ENCODE results near the gene HNRNPC.
"Not testable (repeated sequence)": the region's sequence is repeated elsewhere in the genome, so short reads cannot be mapped to it uniquely, and the experiment has no call there.

Gene HNRNPC

DNA sequence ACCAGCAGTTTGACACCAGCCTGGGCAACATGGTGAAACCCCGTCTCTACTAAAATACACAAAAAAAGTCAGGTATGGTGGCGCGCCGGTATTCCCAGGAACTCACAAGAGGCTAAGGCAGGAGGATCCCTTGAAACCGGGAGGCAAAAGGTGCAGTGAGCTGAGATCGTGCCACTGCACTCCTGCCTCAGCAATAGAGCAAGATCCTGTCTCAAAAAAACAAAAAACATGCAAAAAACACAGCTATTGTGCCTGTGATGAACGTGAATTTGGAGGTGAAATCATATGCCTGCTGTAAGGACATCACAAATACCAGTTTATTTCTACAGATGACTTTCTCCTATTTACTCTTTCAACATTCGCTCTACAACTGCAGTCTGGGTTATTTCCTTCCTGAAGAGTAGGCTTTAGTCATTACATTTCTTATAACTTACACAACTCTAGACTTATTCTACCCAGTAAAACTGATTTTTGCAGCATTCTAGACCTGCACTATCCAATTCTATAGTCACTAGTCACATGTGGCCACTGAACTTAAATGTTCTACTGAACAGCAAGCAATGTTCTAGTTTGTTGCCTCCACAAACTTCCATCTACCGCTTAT, 48.3 kb downstream of the HNRNPC start:
- H3K4me3 ChIP-seq (ENCODE audit: low read depth, low read length): no peak overlapping the region
- TF ChIP-seq, protein P1, sequence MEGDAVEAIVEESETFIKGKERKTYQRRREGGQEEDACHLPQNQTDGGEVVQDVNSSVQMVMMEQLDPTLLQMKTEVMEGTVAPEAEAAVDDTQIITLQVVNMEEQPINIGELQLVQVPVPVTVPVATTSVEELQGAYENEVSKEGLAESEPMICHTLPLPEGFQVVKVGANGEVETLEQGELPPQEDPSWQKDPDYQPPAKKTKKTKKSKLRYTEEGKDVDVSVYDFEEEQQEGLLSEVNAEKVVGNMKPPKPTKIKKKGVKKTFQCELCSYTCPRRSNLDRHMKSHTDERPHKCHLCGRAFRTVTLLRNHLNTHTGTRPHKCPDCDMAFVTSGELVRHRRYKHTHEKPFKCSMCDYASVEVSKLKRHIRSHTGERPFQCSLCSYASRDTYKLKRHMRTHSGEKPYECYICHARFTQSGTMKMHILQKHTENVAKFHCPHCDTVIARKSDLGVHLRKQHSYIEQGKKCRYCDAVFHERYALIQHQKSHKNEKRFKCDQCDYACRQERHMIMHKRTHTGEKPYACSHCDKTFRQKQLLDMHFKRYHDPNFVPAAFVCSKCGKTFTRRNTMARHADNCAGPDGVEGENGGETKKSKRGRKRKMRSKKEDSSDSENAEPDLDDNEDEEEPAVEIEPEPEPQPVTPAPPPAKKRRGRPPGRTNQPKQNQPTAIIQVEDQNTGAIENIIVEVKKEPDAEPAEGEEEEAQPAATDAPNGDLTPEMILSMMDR (IDR thresholded peaks at IDR 0.05; ENCODE audit: low read depth, low read length, missing control alignments): no peak
- no peak for DNase-seq (ENCODE audit: low read depth)

DNA sequence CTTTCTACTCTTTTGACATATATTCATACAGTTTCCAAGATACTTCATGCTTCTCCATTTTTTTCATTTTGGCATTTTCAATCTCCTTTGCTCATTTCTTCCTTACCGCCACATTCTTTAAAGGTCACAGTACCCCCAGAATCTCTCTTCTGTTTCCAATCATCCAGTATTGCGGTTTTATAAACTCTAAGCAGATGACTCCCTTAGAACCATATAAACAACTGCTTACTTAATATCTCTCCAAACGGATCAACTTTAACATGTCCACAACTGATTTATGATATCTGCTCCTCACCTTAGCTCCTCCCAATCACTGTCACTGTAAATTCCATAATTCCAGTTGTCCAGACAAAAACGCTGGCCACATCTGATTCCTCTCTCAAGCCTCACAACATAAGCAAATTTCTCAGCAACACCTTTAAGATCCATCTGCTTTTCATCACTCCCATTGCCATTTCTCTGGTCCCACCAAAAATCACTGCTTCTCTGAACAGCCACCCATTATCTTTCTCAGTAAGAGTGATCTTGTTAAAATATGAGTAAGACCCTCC, 49.6 kb downstream of the HNRNPC start:
- no peak overlapping the region for H3K4me3 ChIP-seq (ENCODE audit: low read depth, low read length)
- TF ChIP-seq, protein P1 (IDR thresholded peaks at IDR 0.05; ENCODE audit: low read depth, low read length, missing control alignments): no peak
- no peak for DNase-seq (ENCODE audit: low read depth)

DNA sequence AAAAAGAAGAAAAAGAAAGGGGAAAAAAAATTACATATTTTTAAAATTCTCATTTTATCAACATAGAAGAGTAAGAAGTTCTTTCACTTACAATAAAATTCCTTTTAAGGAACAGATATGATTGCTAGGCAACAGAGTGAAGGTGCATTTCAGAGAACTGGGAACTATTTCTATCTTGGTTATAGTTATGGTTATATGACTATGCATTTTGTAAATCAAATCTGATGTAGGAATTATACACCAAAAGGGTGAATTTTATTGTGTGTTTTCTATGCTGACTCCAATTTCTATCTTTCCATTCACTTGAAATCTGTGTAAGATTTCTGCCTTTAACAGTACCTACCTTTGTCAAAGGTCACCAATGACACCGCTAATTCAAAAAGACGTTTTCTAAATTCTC, 50.1 kb downstream of the HNRNPC start:
- no peak for DNase-seq (ENCODE audit: low read depth)
- TF ChIP-seq, protein P1 (IDR thresholded peaks at IDR 0.05; ENCODE audit: low read depth, low read length, missing control alignments): no peak
- H3K4me3 ChIP-seq (ENCODE audit: low read depth, low read length): no peak overlapping the region

DNA sequence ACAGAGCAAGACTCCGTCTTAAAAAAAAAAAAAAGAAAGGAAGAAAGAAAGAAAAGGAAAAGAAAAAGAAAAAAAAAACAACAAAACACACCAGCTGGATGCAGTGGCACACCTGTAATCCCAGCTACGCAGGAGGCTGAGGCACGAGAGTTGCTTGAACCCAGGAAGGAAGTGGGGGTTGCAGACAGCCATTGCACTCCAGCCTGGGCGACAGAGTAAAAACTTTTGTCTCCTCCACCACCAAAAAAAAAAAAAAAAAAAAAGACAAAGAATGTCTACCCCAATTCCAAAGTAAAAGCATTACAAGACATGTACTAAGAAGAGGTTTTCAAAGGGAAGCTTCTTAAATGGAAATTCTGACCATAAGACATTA, 53.4 kb downstream of the HNRNPC start:
- DNase-seq (ENCODE audit: low read depth): no peak
- TF ChIP-seq, protein P1 (IDR thresholded peaks at IDR 0.05; ENCODE audit: low read depth, low read length, missing control alignments): no peak
- H3K4me3 ChIP-seq (ENCODE audit: low read depth, low read length): no peak overlapping the region

DNA sequence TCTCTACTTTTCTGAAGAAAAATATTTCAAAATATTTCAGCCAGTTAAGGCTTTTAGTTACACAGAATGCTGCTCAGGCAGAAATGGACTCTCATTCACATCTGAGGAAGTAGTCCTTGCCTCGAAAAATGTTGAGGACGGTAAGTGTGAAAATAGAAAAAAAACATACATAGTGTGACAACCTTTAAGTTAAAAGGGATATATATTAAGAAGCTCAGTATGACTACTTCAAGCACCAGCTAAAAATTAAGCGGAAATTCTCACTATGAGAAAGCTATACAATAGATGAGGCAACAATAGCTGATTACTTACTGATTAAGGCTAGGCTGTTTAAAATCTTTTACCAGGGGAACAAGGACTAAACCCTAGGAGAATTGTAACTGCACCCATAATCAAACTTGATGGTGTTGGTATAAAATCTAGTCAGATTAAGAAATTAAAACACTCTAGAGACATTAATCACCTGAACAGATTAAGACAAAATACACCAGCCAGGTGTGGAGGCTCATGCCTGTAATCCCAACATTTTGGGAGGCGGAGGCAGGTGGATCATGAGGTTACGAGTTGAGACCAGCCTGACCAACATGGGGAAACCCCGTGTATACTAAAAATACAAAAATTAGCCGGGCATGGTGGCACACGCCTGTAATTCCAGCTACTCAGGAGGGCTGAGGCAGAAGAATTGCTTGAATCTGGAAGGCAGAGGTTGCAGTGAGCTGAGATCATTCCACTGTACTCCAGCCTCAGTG, 53.9 kb downstream of the HNRNPC start:
- DNase-seq (ENCODE audit: low read depth): no peak
- TF ChIP-seq, protein P1 (IDR thresholded peaks at IDR 0.05; ENCODE audit: low read depth, low read length, missing control alignments): no peak

DNA sequence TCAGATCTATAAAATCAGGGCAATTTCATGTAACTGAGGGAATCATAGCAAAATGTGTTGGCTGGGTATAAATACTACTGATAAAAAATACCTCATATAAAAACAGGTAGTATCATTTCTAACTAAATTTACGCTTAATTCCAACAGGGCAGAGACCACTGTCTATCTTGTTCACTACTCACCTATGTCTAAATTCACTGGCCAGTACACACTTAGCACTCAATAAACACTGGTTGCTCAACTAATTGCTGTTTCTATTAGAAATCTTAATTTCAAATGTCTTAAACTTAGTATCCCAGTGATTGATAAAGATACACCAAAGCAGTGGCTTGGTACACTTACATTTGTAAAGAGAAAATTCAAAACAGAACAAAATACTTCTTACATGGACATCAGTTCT, 55.6 kb downstream of the HNRNPC start:
- DNase-seq (ENCODE audit: low read depth): no peak
- TF ChIP-seq, protein P1 (IDR thresholded peaks at IDR 0.05; ENCODE audit: low read depth, low read length, missing control alignments): no peak
- H3K4me3 ChIP-seq (ENCODE audit: low read depth, low read length): no peak overlapping the region

More for the DNA sequence above, 53.9 kb downstream of the HNRNPC start:
- H3K4me3 ChIP-seq (ENCODE audit: low read depth, low read length): no peak overlapping the region

DNA sequence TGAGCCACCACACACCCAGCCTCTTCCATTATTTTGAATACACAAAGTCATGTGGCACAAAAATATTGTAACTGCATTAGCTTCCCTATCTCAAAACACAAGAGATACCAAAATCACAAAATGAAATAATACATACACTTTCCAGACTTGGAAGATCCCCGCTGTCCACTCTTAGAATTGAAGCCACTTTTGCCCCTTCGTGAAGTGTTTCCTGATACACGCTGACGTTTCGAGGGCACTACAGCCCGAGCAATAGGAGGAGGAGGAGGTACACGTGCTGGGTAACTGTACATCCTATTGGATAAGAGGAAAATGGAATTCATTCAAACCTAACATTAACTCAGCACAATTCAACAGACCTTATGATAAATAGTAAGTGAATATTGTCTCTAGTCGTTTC, 56.4 kb downstream of the HNRNPC start:
- not testable (repeated sequence) for DNase-seq (ENCODE audit: low read depth); H3K4me3 ChIP-seq (ENCODE audit: low read depth, low read length)

Data from GM12864 (cell line).